ENCODE measurements around the gene TXNL1.

TXNL1 gene

GRCh38 chr18:56565551-56566345, 72.6 kb downstream of the TXNL1 start:
- no peak for DNase-seq

DNA sequence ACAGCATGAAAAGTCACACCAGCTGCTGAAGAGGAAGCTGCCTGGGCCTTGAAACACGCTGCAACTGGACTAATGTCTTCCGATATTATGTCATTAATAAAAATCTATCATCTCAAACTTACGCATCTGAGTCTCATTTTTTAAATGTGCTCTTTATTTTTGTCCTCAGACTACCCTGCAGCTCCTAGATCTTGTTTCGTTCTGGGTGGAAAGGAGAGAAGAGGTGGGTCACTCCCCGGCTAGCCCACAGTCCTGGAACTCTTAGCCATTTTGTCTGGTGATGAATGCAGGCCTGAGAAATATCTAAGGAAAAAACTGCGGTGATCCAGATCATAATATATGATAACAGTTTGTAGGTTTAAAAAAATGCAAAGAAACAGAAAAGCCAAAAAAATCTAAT, 73.3 kb downstream of the TXNL1 start:
- no peak for DNase-seq

DNA sequence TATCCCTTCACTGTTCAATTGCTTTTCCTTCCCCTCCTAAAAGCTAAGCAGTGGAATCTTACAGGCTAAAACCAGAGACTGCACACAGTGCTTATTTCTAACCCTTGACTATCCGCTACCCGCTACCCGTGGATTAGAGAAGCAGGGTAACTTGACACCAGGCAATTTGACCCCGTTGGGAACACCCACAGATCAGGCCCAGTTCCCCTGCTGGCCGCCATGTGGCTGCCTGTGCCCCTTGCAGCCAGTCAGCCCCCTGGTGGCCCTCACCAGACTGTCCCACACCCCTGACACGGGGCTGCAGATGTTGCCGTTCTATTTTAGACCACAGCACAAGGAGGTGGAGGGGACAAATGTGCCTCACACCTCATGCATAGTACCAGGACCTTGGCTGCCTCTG, 74.8 kb downstream of the TXNL1 start:
- DNase-seq: no peak

DNA sequence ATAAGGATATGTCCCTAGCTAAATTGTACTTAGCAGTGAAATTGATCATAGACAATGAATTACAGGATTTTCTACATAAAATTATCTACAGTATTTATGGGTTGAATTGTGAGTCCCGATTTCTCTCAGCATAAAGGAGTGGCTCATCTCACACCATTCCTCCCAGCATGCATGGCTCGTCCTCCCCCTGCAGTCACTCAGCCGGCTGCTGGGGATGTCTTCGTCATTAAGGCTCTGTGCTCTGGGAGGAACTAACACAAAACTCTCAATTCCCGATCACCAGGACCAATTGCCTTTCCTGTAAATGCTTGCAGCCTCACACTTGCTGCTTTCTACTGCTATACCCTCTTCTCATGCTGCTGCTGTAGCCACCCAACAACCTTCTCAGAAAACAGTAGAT, 75.9 kb downstream of the TXNL1 start:
- DNase-seq: no peak

GRCh38 chr18:56560992-56561391, 77.4 kb downstream of the TXNL1 start:
- no peak for DNase-seq

GRCh38 chr18:56559044-56559443, 79.3 kb downstream of the TXNL1 start:
- no peak for DNase-seq

- DNase-seq: no peak
Measured at GRCh38 chr18:56556907-56557306, 81.5 kb downstream of the TXNL1 start.

DNA sequence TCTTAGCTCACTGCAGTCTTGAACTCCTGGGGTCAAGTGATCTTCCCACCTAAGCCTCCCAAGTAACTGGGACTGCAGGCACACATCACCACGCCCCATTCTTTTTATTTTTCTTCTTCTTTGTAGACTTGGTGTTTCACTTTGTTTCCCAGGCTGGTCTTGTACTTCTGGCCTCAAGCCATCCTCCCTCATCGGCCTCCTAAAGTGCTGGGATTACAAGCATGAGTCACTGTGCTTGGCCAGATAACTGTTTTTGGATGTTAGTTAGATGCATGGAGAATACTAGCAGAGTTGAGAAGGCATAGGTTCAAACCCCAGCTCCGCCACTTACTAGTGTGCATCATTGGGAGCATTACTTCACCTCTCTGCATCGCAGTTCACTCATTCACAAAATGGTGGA, 88.3 kb downstream of the TXNL1 start:
- DNase-seq: no peak

Data from CD4-positive, alpha-beta T cell treated with Interleukin-17A for 4 hours (primary cell).